Measurements from ENCODE around the gene SLIT3.

The SLIT3 gene

GRCh38 chr5:168898247-168898911 lies 402.6 kb downstream of the SLIT3 start:
- H4K20me1 ChIP-seq (ENCODE audit: control insufficient read depth, insufficient read depth, low read depth, low read length), result no peaks in the 10 kb centered on the region
- H3K4me1 ChIP-seq (ENCODE audit: control insufficient read depth, low read length), result no peaks in the 10 kb centered on the region
- no peaks in the 10 kb centered on the region for H3K9me2 ChIP-seq (replicated peaks; ENCODE audit: control insufficient read depth, low read length)
- no peak overlapping the region for H3K4me2 ChIP-seq (ENCODE audit: low read length)
- H3K9me3 ChIP-seq (ENCODE audit: control insufficient read depth, insufficient read depth, low read length), result no peaks in the 10 kb centered on the region
- TF ChIP-seq EZH2phosphoT487 (IDR thresholded peaks at IDR 0.05; ENCODE audit: borderline replicate concordance, low read length), result no peak
- no peak for TF ChIP-seq CTCF (IDR thresholded peaks at IDR 0.05; ENCODE audit: low read depth, low read length, poor library complexity, severe bottlenecking)
- no peak overlapping the region for H3K4me3 ChIP-seq (ENCODE audit: low read length)
- H3K27me3 ChIP-seq (ENCODE audit: control insufficient read depth, low read length), result peaks cover 12% of the 10 kb centered on the region
- no peaks in the 10 kb centered on the region for H3K36me3 ChIP-seq (ENCODE audit: control insufficient read depth, low read length)
- H3F3A ChIP-seq (ENCODE audit: control insufficient read depth, insufficient read depth), result no peaks in the 10 kb centered on the region
- no peak overlapping the region for H3K27ac ChIP-seq (ENCODE audit: low read depth, low read length)
- H3K79me2 ChIP-seq (ENCODE audit: control insufficient read depth, low read length), result no peaks in the 10 kb centered on the region

- peaks cover 18% of the 10 kb centered on the region for H3K27me3 ChIP-seq (ENCODE audit: control insufficient read depth, low read length)
These were observed 403.4 kb downstream of the SLIT3 start for GRCh38 chr5:168897387-168898122.

GRCh38 chr5:168895295-168896071 lies 405.5 kb downstream of the SLIT3 start:
- Histone ChIP-seq H3K9me3 (ENCODE audit: control insufficient read depth, insufficient read depth, low read length) (no peaks in the 10 kb centered on the region), H3K27ac (ENCODE audit: low read depth, low read length) (no peak overlapping the region), H3K27me3 (ENCODE audit: control insufficient read depth, low read length) (peaks cover 28% of the 10 kb centered on the region), H3K9me2 (replicated peaks; ENCODE audit: control insufficient read depth, low read length) (no peaks in the 10 kb centered on the region), H3K79me2 (ENCODE audit: control insufficient read depth, low read length) (no peaks in the 10 kb centered on the region), H3K4me1 (ENCODE audit: control insufficient read depth, low read length) (no peaks in the 10 kb centered on the region), H3K4me2 (ENCODE audit: low read length) (no peak overlapping the region), H3K36me3 (ENCODE audit: control insufficient read depth, low read length) (no peaks in the 10 kb centered on the region), H3K4me3 (ENCODE audit: low read length) (no peak overlapping the region), H3F3A (ENCODE audit: control insufficient read depth, insufficient read depth) (no peaks in the 10 kb centered on the region), H4K20me1 (ENCODE audit: control insufficient read depth, insufficient read depth, low read depth, low read length) (no peaks in the 10 kb centered on the region)
- TF ChIP-seq EZH2phosphoT487 (IDR thresholded peaks at IDR 0.05; ENCODE audit: borderline replicate concordance, low read length) (no peak), CTCF (IDR thresholded peaks at IDR 0.05; ENCODE audit: low read depth, low read length, poor library complexity, severe bottlenecking) (no peak)

More at GRCh38 chr5:168897387-168898122, 403.4 kb downstream of the SLIT3 start:
- Histone ChIP-seq H3K9me3 (ENCODE audit: control insufficient read depth, insufficient read depth, low read length) (no peaks in the 10 kb centered on the region), H3K4me1 (ENCODE audit: control insufficient read depth, low read length) (no peaks in the 10 kb centered on the region), H3K27ac (ENCODE audit: low read depth, low read length) (no peak overlapping the region), H4K20me1 (ENCODE audit: control insufficient read depth, insufficient read depth, low read depth, low read length) (no peaks in the 10 kb centered on the region), H3K79me2 (ENCODE audit: control insufficient read depth, low read length) (no peaks in the 10 kb centered on the region), H3K36me3 (ENCODE audit: control insufficient read depth, low read length) (no peaks in the 10 kb centered on the region), H3K4me3 (ENCODE audit: low read length) (no peak overlapping the region), H3K4me2 (ENCODE audit: low read length) (no peak overlapping the region), H3F3A (ENCODE audit: control insufficient read depth, insufficient read depth) (no peaks in the 10 kb centered on the region), H3K9me2 (replicated peaks; ENCODE audit: control insufficient read depth, low read length) (no peaks in the 10 kb centered on the region)
- TF ChIP-seq EZH2phosphoT487 (IDR thresholded peaks at IDR 0.05; ENCODE audit: borderline replicate concordance, low read length) (no peak), CTCF (IDR thresholded peaks at IDR 0.05; ENCODE audit: low read depth, low read length, poor library complexity, severe bottlenecking) (no peak)

Measured in DOHH2 (cell line).